ENCODE measurements around the gene BCAR1.
A peak's percentile ranks its signal among the peaks of the same experiment; 100 is the strongest.

BCAR1 gene

GRCh38 chr16:75238853-75239541, 12.4 kb downstream of the BCAR1 start:
- peak; percentile 89 for DNase-seq

GRCh38 chr16:75238132-75238852, 13.1 kb downstream of the BCAR1 start:
- DNase-seq = peak; percentile 75

GRCh38 chr16:75237398-75238131, 13.9 kb downstream of the BCAR1 start:
- no peak for DNase-seq

GRCh38 chr16:75236736-75237397, 14.6 kb downstream of the BCAR1 start:
- DNase-seq = no peak

- DNase-seq = no peak
Observed at GRCh38 chr16:75236232-75236631, 15.2 kb downstream of the BCAR1 start.

GRCh38 chr16:75235721-75236193, 15.7 kb downstream of the BCAR1 start:
- DNase-seq = no peak

- no peak for DNase-seq
Observed at GRCh38 chr16:75234856-75235696, 16.3 kb downstream of the BCAR1 start.

- no peak for DNase-seq
Observed at GRCh38 chr16:75233611-75233938, 17.8 kb downstream of the BCAR1 start.

GRCh38 chr16:75231570-75231969, 19.9 kb downstream of the BCAR1 start:
- no peak for DNase-seq

- no peak for DNase-seq
Observed at GRCh38 chr16:75230471-75231110, 20.8 kb downstream of the BCAR1 start.

- DNase-seq = no peak
Observed at GRCh38 chr16:75229172-75230031, 22.0 kb downstream of the BCAR1 start.

GRCh38 chr16:75228143-75228976, 23.1 kb downstream of the BCAR1 start:
- DNase-seq = no peak

- DNase-seq = no peak
Observed at GRCh38 chr16:75227361-75228142, 23.9 kb downstream of the BCAR1 start.

- DNase-seq = no peak
Observed at GRCh38 chr16:75226550-75227360, 24.7 kb downstream of the BCAR1 start.

- DNase-seq = no peak
Observed at GRCh38 chr16:75225678-75226515, 25.5 kb downstream of the BCAR1 start.

- DNase-seq = no peak
Observed at GRCh38 chr16:75225092-75225491, 26.3 kb downstream of the BCAR1 start.
